GM12892 (cell line): ENCODE measurements around the gene KCNK5.

Experiments
- POLR2A ChIP-seq: IDR thresholded peaks from 2 replicates; pipeline ENCODE4 v1.6.1; 2011; ENCODE audit warnings: low read depth, low read length, control low read depth
- POLR2AphosphoS5 ChIP-seq: IDR thresholded peaks from 2 replicates; pipeline ENCODE4 v1.6.1; 2011; ENCODE audit warnings: low read depth, low read length, control low read depth
- TAF1 ChIP-seq: IDR thresholded peaks from 2 replicates; pipeline ENCODE4 v1.6.1; 2011; ENCODE audit warnings: low read depth, mild to moderate bottlenecking, control low read depth, low read length, borderline replicate concordance

DNA sequence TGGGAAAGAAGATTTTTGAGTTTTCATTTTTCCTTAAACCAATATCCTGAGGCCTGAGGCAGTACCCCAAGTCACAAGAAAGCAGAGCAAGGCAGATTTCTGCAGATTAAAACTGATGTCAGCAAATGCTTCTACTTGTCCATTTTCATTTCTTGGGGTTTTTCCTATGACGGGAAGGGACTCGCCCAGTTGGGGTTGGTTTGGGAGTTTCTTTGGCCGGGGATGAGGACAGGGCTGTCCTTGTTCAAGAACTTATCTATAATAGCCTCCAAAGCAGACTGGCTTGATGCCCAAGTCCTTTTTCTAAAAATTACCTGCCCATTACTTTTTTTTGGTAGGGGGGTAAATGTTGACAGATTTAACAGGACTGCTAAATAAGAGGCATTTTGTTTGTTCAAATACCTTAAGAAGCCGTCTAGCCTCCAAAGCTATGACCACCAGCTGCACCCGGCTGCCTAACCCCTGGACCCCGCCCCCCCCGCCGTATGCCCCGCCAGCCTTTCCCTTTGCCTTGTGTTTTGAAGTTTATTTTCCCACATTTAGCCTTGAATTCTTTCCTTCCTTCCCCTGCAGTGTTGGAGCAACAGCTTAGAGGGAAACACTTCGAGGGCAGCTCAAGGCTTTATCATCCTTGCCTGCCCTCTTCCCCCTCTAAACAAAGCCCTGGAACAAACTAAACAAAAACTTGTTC is 2.5 kb downstream of the KCNK5 start:
- no peak for TF ChIP-seq POLR2A
- TF ChIP-seq POLR2AphosphoS5 = no peak
- no peak for TF ChIP-seq TAF1
